Measurements from ENCODE around the gene ITPR1.

- TF ChIP-seq CTCF (conservative IDR thresholded peaks at IDR 0.05; ENCODE audit: low read length) (no peak), EZH2phosphoT487 (IDR thresholded peaks at IDR 0.05; ENCODE audit: borderline replicate concordance, low read depth, low read length) (no peak)
These were observed 372.6 kb downstream of the ITPR1 start for GRCh38 chr3:4865714-4866113.
